WERI-Rb-1 (cell line): Measurements from ENCODE around the gene MRPS34.

Experiments used
- DNase-seq: peaks from one replicate; pipeline ENCODE4 v3.0.0-alpha.2; 2020
- H3K27ac ChIP-seq: fragments of 250-450 bp; sonication (Bioruptor Pico); 2 replicates; pipeline ENCODE4 v1.5.1; 2020; ENCODE audit warnings: mild to moderate bottlenecking, moderate library complexity
- H3K27me3 ChIP-seq: fragments of 250-450 bp; sonication (Bioruptor Pico); 2 replicates; pipeline ENCODE4 v1.5.1; 2021; ENCODE audit warnings: mild to moderate bottlenecking, low read depth, moderate library complexity; ENCODE audit not compliant: insufficient read depth, severe bottlenecking
- H3K36me3 ChIP-seq: fragments of 250-450 bp; sonication (Bioruptor Pico); 2 replicates; pipeline ENCODE4 v1.5.1; 2020; ENCODE audit warnings: mild to moderate bottlenecking, moderate library complexity
- H3K4me3 ChIP-seq: 2 replicates; pipeline ENCODE4 v1.5.1; 2011; ENCODE audit warnings: low read depth, mild to moderate bottlenecking, control low read depth, low read length
- H3K9me3 ChIP-seq: fragments of 250-450 bp; sonication (Bioruptor Pico); 2 replicates; pipeline ENCODE4 v1.5.1; 2021; ENCODE audit warnings: mild to moderate bottlenecking, moderate library complexity; ENCODE audit not compliant: severe bottlenecking
- TF ChIP-seq, protein P1 (sequence below): IDR thresholded peaks from 2 replicates; pipeline ENCODE4 v1.5.1; 2011; ENCODE audit warnings: low read depth, mild to moderate bottlenecking, control low read depth, inconsistent platforms, low read length

MRPS34 gene

DNA sequence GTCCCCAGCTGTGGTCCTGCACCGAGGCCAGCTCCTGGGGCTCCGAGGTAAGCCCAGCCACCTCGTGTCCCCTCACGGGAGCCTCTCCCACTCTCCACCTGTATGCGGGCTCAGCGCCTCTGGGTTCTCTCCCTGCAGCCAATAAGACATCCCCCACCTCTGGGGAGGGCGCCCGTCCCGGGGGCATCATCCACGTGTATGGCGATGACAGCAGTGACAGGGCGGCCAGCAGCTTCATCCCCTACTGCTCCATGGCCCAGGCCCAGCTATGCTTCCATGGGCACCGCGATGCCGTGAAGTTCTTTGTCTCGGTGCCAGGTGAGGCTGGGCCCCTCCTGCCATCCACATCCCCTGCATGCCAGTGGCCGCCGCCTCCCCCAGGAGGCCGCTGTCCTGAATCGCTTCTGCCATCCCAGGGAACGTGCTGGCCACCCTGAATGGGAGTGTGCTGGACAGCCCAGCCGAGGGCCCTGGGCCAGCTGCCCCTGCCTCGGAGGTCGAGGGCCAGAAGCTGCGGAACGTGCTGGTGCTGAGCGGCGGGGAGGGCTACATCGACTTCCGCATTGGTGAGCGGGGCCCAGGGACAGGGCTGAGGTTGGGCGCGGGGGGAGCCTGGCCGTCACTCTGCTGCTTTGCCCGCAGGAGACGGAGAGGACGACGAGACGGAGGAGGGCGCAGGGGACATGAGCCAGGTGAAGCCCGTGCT lies 4.7 kb downstream of the MRPS34 start:
- no peak for DNase-seq
- no peaks in the 10 kb centered on the region for H3K9me3 ChIP-seq

DNA sequence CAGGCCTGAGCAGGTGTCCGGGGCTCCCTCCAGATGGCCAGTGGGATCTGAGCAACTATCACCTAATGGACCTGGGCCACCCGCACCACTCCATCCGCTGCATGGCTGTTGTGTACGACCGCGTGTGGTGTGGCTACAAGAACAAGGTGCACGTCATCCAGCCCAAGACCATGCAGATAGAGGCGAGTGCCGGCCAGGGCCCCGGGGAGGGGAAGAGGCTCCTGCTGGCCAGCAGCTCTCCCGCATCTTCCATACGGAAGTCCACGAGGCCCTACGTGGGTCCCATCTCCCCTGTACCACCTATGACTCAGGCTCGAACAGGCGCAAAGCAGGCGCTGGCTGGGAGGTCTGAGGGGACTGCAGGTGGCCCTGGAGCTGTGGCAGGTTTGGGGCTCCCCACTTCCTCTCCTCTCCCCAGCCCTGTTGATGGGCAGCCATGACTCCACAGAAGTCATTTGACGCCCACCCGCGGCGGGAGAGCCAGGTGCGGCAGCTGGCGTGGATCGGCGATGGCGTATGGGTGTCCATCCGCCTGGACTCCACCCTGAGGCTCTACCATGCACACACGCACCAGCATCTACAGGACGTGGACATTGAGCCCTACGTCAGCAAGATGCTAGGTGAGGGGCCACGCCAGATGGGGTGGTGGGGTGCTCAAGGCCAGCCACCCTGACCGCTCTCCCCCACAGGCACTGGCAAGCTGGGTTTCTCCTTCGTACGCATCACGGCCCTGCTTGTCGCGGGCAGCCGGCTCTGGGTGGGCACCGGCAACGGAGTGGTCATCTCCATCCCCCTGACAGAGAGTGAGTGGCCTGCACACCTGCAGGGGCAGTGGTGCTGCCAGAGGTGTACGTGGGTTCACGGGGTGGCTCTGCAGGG lies 5.6 kb downstream of the MRPS34 start:
- DNase-seq = no peak
- Histone ChIP-seq H3K36me3 (peaks cover 80% of the 10 kb centered on the region), H3K4me3 (no peak overlapping the region), H3K9me3 (no peaks in the 10 kb centered on the region), H3K27ac (no peak overlapping the region), H3K27me3 (no peaks in the 10 kb centered on the region)
- TF ChIP-seq, protein P1, sequence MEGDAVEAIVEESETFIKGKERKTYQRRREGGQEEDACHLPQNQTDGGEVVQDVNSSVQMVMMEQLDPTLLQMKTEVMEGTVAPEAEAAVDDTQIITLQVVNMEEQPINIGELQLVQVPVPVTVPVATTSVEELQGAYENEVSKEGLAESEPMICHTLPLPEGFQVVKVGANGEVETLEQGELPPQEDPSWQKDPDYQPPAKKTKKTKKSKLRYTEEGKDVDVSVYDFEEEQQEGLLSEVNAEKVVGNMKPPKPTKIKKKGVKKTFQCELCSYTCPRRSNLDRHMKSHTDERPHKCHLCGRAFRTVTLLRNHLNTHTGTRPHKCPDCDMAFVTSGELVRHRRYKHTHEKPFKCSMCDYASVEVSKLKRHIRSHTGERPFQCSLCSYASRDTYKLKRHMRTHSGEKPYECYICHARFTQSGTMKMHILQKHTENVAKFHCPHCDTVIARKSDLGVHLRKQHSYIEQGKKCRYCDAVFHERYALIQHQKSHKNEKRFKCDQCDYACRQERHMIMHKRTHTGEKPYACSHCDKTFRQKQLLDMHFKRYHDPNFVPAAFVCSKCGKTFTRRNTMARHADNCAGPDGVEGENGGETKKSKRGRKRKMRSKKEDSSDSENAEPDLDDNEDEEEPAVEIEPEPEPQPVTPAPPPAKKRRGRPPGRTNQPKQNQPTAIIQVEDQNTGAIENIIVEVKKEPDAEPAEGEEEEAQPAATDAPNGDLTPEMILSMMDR = no peak

More for the DNA sequence above, 4.7 kb downstream of the MRPS34 start:
- Histone ChIP-seq H3K4me3 (no peak overlapping the region), H3K27me3 (no peaks in the 10 kb centered on the region), H3K27ac (no peak overlapping the region), H3K36me3 (peaks cover 78% of the 10 kb centered on the region)
- TF ChIP-seq, protein P1 = no peak

DNA sequence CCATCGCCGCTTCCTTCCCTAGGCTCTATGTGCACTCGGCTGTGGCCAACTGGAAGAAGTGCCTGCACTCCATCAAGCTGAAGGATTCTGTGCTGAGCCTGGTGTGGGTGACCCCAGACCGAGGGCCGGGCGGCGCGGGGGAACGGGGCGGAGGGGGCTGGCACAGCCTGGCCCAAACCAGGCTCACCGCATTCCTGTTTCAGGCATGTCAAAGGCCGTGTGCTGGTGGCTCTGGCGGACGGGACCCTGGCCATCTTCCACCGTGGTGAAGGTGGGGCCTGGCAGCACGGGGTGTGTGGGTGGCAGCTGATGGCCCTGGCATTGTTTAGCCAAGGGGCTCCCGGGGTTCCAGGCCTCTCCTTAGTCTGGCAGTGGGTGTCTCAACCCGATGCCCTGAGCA lies 6.2 kb downstream of the MRPS34 start:
- Histone ChIP-seq H3K9me3 (no peaks in the 10 kb centered on the region), H3K27me3 (no peaks in the 10 kb centered on the region), H3K27ac (no peak overlapping the region), H3K36me3 (peaks cover 74% of the 10 kb centered on the region), H3K4me3 (no peak overlapping the region)
- TF ChIP-seq, protein P1 = no peak
- DNase-seq = no peak

DNA sequence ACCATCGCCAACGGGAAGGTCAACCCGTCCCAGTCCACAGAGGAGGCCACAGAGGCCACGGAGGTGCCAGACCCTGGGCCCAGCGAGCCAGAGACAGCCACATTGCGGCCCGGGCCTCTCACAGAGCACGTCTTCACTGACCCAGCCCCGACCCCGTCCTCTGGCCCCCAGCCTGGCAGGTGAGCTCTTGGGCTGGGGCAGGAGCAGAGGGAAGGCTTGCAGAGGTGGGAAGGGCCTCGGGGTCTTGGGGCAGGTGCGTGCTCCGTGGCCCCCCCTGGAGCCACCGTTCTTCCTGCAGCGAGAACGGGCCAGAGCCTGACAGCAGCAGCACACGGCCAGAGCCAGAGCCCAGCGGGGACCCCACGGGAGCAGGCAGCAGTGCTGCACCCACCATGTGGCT lies 6.7 kb downstream of the MRPS34 start:
- no peaks in the 10 kb centered on the region for H3K9me3 ChIP-seq
- H3K4me3 ChIP-seq = no peak overlapping the region
- H3K27ac ChIP-seq = no peak overlapping the region
- TF ChIP-seq, protein P1 = no peak
- H3K27me3 ChIP-seq = no peaks in the 10 kb centered on the region
- H3K36me3 ChIP-seq = peaks cover 73% of the 10 kb centered on the region
- DNase-seq = no peak

DNA sequence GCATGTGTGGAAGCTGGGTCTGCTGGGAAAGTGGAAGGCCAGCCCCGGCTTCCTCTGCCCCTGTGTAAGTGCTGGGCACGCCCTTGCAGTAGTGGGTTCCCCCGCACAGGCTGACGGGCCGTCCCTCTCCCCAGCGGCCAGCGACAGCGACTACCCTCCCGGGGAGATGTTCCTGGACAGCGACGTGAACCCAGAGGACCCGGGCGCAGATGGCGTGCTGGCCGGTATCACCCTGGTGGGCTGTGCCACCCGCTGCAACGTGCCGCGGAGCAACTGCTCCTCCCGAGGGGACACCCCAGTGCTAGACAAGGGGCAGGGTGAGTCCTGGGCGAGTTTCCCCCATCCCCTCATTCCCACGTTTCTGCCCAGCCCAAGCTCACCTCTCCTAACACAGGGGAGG lies 7.1 kb downstream of the MRPS34 start:
- H3K36me3 ChIP-seq = peaks cover 76% of the 10 kb centered on the region
- DNase-seq = no peak

More for the DNA sequence above, 7.1 kb downstream of the MRPS34 start:
- TF ChIP-seq, protein P1 = no peak
- H3K4me3 ChIP-seq = no peak overlapping the region
- no peaks in the 10 kb centered on the region for H3K27me3 ChIP-seq
- no peaks in the 10 kb centered on the region for H3K9me3 ChIP-seq
- no peak overlapping the region for H3K27ac ChIP-seq
